GM23338 (cell line): ENCODE measurements around the gene DRC7. TPM values are rescaled to one million over a fixed set of nuclear protein-coding genes. Genes with fewer than 3 reads are reported as not detected.

Experiments
- ATAC-seq: fragments of 200-7000 bp; cut with Tn5 transposase; 3 replicates; pipeline ENCODE4 v1.9.1; 2020
- DNase-seq: peaks from one replicate; pipeline ENCODE4 v3.0.0-alpha.2; 2015; ENCODE audit warnings: low spot score
- H2AFZ ChIP-seq: fragments of 200-600 bp; sonication (generic); 2 replicates; pipeline ENCODE4 v1.8.0; 2016; ENCODE audit warnings: antibody characterized with exemption, mild to moderate bottlenecking, moderate library complexity
- H3F3A ChIP-seq: fragments of 200-600 bp; sonication (generic); replicated peaks from 2 replicates; pipeline ENCODE4 v1.8.0; 2017; ENCODE audit warnings: antibody characterized with exemption, mixed run types, low read depth
- H3K27ac ChIP-seq: fragments of 200-600 bp; sonication (generic); 2 replicates; pipeline ENCODE4 v1.6.1; 2016; ENCODE audit warnings: low read depth
- H3K27me3 ChIP-seq: fragments of 200-600 bp; sonication (generic); 2 replicates; pipeline ENCODE4 v1.8.0; 2016; ENCODE audit warnings: mild to moderate bottlenecking, mixed run types, moderate library complexity; ENCODE audit not compliant: insufficient read depth
- H3K36me3 ChIP-seq: fragments of 200-600 bp; sonication (generic); 2 replicates; pipeline ENCODE4 v1.8.0; 2016; ENCODE audit warnings: mild to moderate bottlenecking; ENCODE audit not compliant: insufficient read depth
- H3K4me1 ChIP-seq: fragments of 200-600 bp; sonication (generic); 2 replicates; pipeline ENCODE4 v1.8.0; 2016; ENCODE audit warnings: mild to moderate bottlenecking, moderate library complexity; ENCODE audit not compliant: insufficient read depth
- H3K4me2 ChIP-seq: fragments of 200-600 bp; sonication (generic); 2 replicates; pipeline ENCODE4 v1.7.1; 2017; ENCODE audit warnings: mixed run types
- H3K4me3 ChIP-seq: fragments of 200-600 bp; sonication (generic); 2 replicates; pipeline ENCODE4 v1.6.1; 2016; ENCODE audit warnings: mixed run types
- H3K79me2 ChIP-seq: fragments of 200-600 bp; sonication (generic); replicated peaks from 2 replicates; pipeline ENCODE4 v1.8.0; 2017; ENCODE audit warnings: mild to moderate bottlenecking; ENCODE audit not compliant: insufficient read depth
- H3K9me2 ChIP-seq: fragments of 200-600 bp; sonication (generic); 2 replicates; pipeline ENCODE4 v1.8.0; 2017; ENCODE audit not compliant: insufficient read depth
- H4K20me1 ChIP-seq: fragments of 200-600 bp; sonication (generic); replicated peaks from 2 replicates; pipeline ENCODE4 v1.8.0; 2017; ENCODE audit warnings: mild to moderate bottlenecking; ENCODE audit not compliant: insufficient read depth
- H3K27ac Mint-ChIP-seq: 2 replicates; pipeline ENCODE4 v1.8.0; 2020; ENCODE audit warnings: inconsistent platforms, mild to moderate bottlenecking, moderate library complexity, mixed read lengths
- H3K27me3 Mint-ChIP-seq: 3 replicates; pipeline ENCODE4 v1.8.0; 2022; ENCODE audit warnings: low read depth, mild to moderate bottlenecking, moderate library complexity, mixed read lengths, inconsistent platforms; ENCODE audit not compliant: insufficient read depth, poor library complexity
- H3K36me3 Mint-ChIP-seq: 3 replicates; pipeline ENCODE4 v1.8.0; 2021; ENCODE audit warnings: low read depth, mild to moderate bottlenecking, inconsistent platforms, moderate library complexity, mixed read lengths
- H3K4me1 Mint-ChIP-seq: 3 replicates; pipeline ENCODE4 v1.8.0; 2020; ENCODE audit warnings: mild to moderate bottlenecking, inconsistent platforms, mixed read lengths
- H3K4me3 Mint-ChIP-seq: 3 replicates; pipeline ENCODE4 v1.8.0; 2021; ENCODE audit warnings: moderate library complexity, mild to moderate bottlenecking, inconsistent platforms, mixed read lengths
- H3K9me3 Mint-ChIP-seq: 3 replicates; pipeline ENCODE4 v1.8.0; 2020; ENCODE audit warnings: moderate library complexity, mild to moderate bottlenecking, inconsistent platforms, mixed read lengths
- CREB1 ChIP-seq: fragments of 250-450 bp; sonication (Bioruptor Pico); IDR thresholded peaks from 2 replicates; pipeline ENCODE4 v1.5.0; 2020; ENCODE audit warnings: low read depth, mild to moderate bottlenecking, moderate library complexity
- CTCF ChIP-seq, 2 experiments: fragments of 200-600 bp in 1 of 2; sonication (generic) in 1 of 2; conservative IDR thresholded peaks; 2 replicates each; pipeline versions ENCODE4 v1.5.1 to v1.6.1; 2016 to 2017; ENCODE audit warnings: antibody characterized with exemption in 2 of 2, low read depth in 2 of 2, mild to moderate bottlenecking in 2 of 2, moderate library complexity in 1 of 2
- ETS1 ChIP-seq: IDR thresholded peaks from 2 replicates; pipeline ENCODE4 v1.6.1; 2016; ENCODE audit warnings: antibody characterized with exemption
- EZH2 ChIP-seq: fragments of 200-600 bp; sonication (generic); IDR thresholded peaks from one replicate; pipeline ENCODE4 v1.8.0; 2017; ENCODE audit warnings: antibody characterized with exemption, mild to moderate bottlenecking, low read depth; ENCODE audit not compliant: unreplicated experiment
- EZH2phosphoT487 ChIP-seq: fragments of 200-600 bp; sonication (generic); IDR thresholded peaks from one replicate; pipeline ENCODE4 v1.8.1; 2018; ENCODE audit warnings: antibody characterized with exemption; ENCODE audit not compliant: unreplicated experiment
- JUNB ChIP-seq: IDR thresholded peaks from one replicate; pipeline ENCODE4 v1.6.1; 2016; ENCODE audit warnings: antibody characterized with exemption; ENCODE audit not compliant: unreplicated experiment
- NANOG ChIP-seq: IDR thresholded peaks from 2 replicates; pipeline ENCODE4 v1.6.1; 2016; ENCODE audit warnings: antibody characterized with exemption, borderline replicate concordance
- POLR2AphosphoS5 ChIP-seq: IDR thresholded peaks from 2 replicates; pipeline ENCODE4 v1.6.1; 2016; ENCODE audit warnings: antibody characterized with exemption, low read depth
- REST ChIP-seq: IDR thresholded peaks from one replicate; pipeline ENCODE4 v1.6.1; 2018; ENCODE audit warnings: antibody characterized with exemption; ENCODE audit not compliant: unreplicated experiment
- STAT1 ChIP-seq: IDR thresholded peaks from one replicate; pipeline ENCODE4 v1.6.1; 2016; ENCODE audit warnings: antibody characterized with exemption; ENCODE audit not compliant: unreplicated experiment
- ZNF114 ChIP-seq: fragments of 250-450 bp; sonication (Bioruptor Pico); IDR thresholded peaks from 2 replicates; pipeline ENCODE4 v1.5.0; 2020; ENCODE audit warnings: mild to moderate bottlenecking, moderate library complexity
- ZNF331 ChIP-seq: fragments of 250-450 bp; sonication (Bioruptor Pico); IDR thresholded peaks from 2 replicates; pipeline ENCODE4 v1.5.0; 2020; ENCODE audit warnings: low read depth, mild to moderate bottlenecking, moderate library complexity
- ZNF462 ChIP-seq: fragments of 250-450 bp; sonication (Bioruptor Pico); IDR thresholded peaks from 2 replicates; pipeline ENCODE4 v1.5.0; 2020; ENCODE audit warnings: mild to moderate bottlenecking, moderate library complexity
- polyA plus RNA-seq: library from polyadenylated mRNA; unstranded; fragments of >200 nt; fragmentation: Nextera tagmentation; extraction: Ambion mirVana; gene quantifications from 2 replicates; pipeline ENCODE4 v1.2.1, GENCODE V29; 2016
- total RNA-seq: library from RNA; depleted of rRNA; stranded (reverse); fragments of >200 nt; shearing (Covaris generic); gene quantifications from 2 replicates; pipeline ENCODE4 v1.2.3, GENCODE V29; 2014

Gene DRC7
- total and polyA plus RNA-seq, 2 experiments from 2014 or later: not detected

- Histone ChIP-seq H3K27me3 (no peaks in the 10 kb centered on the region), H3K27ac (no peak overlapping the region), H3K4me1 (no peaks in the 10 kb centered on the region), H3K36me3 (no peaks in the 10 kb centered on the region), H3K4me2 (no peak overlapping the region), H2AFZ (no peak overlapping the region), H3K4me3 (no peak overlapping the region), H3K79me2 (no peaks in the 10 kb centered on the region), H4K20me1 (no peaks in the 10 kb centered on the region; the same call in 1 of the 2 replicates), H3F3A (no peaks in the 10 kb centered on the region), H3K9me2 (no peaks in the 10 kb centered on the region)
- Mint-ChIP-seq H3K9me3 (no peaks in the 10 kb centered on the region), H3K27ac (no peak overlapping the region), H3K36me3 (peaks cover 22% of the 10 kb centered on the region), H3K27me3 (peaks cover 4% of the 10 kb centered on the region), H3K4me1 (no peaks in the 10 kb centered on the region), H3K4me3 (no peak overlapping the region)
- DNase-seq: no peak
- no peak for ATAC-seq
- no peak for TF ChIP-seq JUNB
- no peak for TF ChIP-seq ETS1
- no peak for TF ChIP-seq EZH2phosphoT487
- no peak for TF ChIP-seq REST
- TF ChIP-seq ZNF331: no peak
- TF ChIP-seq CREB1 (CRISPR knock-in tag): no peak
- TF ChIP-seq STAT1: no peak
- no peak for TF ChIP-seq NANOG
- TF ChIP-seq EZH2: no peak
- TF ChIP-seq ZNF114 (CRISPR knock-in tag): no peak
- no peak for TF ChIP-seq POLR2AphosphoS5
- TF ChIP-seq CTCF (conservative IDR thresholded peaks at IDR 0.05; ENCODE audit: low read depth in 2 of 2): no peak
- TF ChIP-seq ZNF462 (CRISPR knock-in tag): no peak
Measured at GRCh38 chr16:57750796-57751538, 56.4 kb downstream of the DRC7 start.
